ENCODE measurements around the gene ARHGEF16. TPM values are rescaled to one million over a fixed set of nuclear protein-coding genes. Genes with fewer than 3 reads are reported as not detected.

Gene ARHGEF16
- total RNA-seq, 1 experiment from 2014 or later = 17.2 TPM

GRCh38 chr1:3438661-3439180 is 15.7 kb upstream of the ARHGEF16 start:
- ChIA-PET CTCF (interaction anchor here (1.6 to 5.3 kb wide), 4 partner anchors 15 to 180 kb away, joined by 4 to 24 read pairs (median 12); no protein-coding TSS in a partner anchor), POLR2A (no interaction called here)
- no peak for ATAC-seq

DNA sequence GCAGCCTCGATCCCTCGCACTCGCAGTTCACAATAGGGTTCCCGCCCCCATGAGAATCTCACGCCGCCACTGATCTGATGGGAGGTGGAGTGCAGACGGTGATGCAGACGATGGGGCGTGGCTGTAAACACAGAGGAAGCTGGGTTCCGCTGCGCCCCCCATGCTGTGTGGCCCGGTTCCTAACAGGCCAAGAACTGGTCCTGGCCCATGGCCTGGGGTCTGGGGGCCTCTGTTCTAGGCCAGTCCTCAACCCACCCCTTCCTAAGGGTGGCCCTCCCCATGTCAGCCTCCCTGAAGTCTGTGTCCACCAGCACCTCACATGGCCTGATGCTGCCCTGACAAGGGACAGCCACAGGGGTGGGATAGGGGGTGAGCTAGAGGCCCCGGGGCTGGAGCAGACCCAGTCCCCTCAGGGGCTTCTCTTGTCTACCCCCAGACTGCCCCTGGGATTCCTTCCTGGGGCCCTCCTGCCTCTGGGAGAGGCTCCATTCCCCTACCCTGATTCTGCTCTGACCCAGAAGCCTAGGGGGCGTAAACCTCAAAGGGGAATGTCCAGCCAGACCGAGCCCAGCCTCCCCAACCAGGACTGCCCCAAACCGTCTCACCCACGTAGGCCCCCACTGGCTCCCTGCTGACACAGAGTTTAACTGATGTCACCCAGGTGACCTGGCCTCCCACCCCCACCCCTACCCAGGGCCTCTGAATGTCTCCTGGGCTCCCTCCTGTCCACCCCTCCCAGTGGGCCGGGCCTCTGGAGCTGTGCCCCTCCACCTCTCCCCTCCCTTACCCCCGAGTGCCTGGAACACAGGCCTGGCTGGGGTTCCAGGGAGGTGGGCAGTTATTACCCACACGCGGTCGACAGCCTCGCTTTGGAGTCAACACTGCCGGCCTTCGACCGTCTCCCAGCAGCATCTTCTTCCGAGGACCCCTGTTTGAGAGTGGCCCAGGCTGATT is 14.8 kb upstream of the ARHGEF16 start:
- ChIA-PET POLR2A (no interaction called here), CTCF (interaction anchor here (0.6 to 5.3 kb wide), 8 partner anchors 8 to 385 kb away, joined by 3 to 24 read pairs (median 4); no protein-coding TSS in a partner anchor)
- ATAC-seq (no peak; the same call in 1 of the 2 replicates), DNase-seq (ENCODE audit: low spot score) (no peak)
- H3K9me3 Mint-ChIP-seq = no peaks in the 10 kb centered on the region
- no peaks in the 10 kb centered on the region for H3K27me3 Mint-ChIP-seq (ENCODE audit: low read depth)
- H3K4me3 Mint-ChIP-seq = no peak overlapping the region
- no peaks in the 10 kb centered on the region for H3K36me3 Mint-ChIP-seq
- H3K4me1 Mint-ChIP-seq = no peaks in the 10 kb centered on the region
- H3K27ac Mint-ChIP-seq = no peak overlapping the region
- TF ChIP-seq FOXP1 (CRISPR knock-in tag; IDR thresholded peaks at IDR 0.05; ENCODE audit: borderline replicate concordance) = no peak
- TF ChIP-seq, protein P1, sequence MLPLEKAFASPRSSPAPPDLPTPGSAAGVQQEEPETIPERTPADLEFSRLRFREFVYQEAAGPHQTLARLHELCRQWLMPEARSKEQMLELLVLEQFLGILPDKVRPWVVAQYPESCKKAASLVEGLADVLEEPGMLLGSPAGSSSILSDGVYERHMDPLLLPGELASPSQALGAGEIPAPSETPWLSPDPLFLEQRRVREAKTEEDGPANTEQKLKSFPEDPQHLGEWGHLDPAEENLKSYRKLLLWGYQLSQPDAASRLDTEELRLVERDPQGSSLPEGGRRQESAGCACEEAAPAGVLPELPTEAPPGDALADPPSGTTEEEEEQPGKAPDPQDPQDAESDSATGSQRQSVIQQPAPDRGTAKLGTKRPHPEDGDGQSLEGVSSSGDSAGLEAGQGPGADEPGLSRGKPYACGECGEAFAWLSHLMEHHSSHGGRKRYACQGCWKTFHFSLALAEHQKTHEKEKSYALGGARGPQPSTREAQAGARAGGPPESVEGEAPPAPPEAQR (CRISPR knock-in tag; IDR thresholded peaks at IDR 0.05) = no peak
- TF ChIP-seq RORB (CRISPR knock-in tag; IDR thresholded peaks at IDR 0.05) = no peak
- TF ChIP-seq CTCF (IDR thresholded peaks at IDR 0.05) = no peak
- TF ChIP-seq GABPB1 (CRISPR knock-in tag; IDR thresholded peaks at IDR 0.05) = no peak

More at GRCh38 chr1:3438661-3439180, 15.7 kb upstream of the ARHGEF16 start:
- no peaks in the 10 kb centered on the region for H3K9me3 Mint-ChIP-seq
- no peak overlapping the region; the same call in 1 of the 2 replicates for H3K27ac Mint-ChIP-seq
- no peaks in the 10 kb centered on the region for H3K27me3 Mint-ChIP-seq (ENCODE audit: low read depth)
- no peaks in the 10 kb centered on the region for H3K4me1 Mint-ChIP-seq
- H3K36me3 Mint-ChIP-seq = no peaks in the 10 kb centered on the region
- DNase-seq (ENCODE audit: low spot score) = no peak
- no peak for TF ChIP-seq ZNF121 (CRISPR knock-in tag; IDR thresholded peaks at IDR 0.05)
- no peak for TF ChIP-seq TCF7 (CRISPR knock-in tag; IDR thresholded peaks at IDR 0.05; ENCODE audit: low read depth)
- TF ChIP-seq, protein P2, sequence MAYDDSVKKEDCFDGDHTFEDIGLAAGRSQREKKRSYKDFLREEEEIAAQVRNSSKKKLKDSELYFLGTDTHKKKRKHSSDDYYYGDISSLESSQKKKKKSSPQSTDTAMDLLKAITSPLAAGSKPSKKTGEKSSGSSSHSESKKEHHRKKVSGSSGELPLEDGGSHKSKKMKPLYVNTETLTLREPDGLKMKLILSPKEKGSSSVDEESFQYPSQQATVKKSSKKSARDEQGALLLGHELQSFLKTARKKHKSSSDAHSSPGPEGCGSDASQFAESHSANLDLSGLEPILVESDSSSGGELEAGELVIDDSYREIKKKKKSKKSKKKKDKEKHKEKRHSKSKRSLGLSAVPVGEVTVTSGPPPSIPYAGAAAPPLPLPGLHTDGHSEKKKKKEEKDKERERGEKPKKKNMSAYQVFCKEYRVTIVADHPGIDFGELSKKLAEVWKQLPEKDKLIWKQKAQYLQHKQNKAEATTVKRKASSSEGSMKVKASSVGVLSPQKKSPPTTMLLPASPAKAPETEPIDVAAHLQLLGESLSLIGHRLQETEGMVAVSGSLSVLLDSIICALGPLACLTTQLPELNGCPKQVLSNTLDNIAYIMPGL (CRISPR knock-in tag; IDR thresholded peaks at IDR 0.05) = no peak
- TF ChIP-seq USF1 (CRISPR knock-in tag; IDR thresholded peaks at IDR 0.05) = no peak
- TF ChIP-seq NR1H2 (CRISPR knock-in tag; IDR thresholded peaks at IDR 0.05) = no peak
- TF ChIP-seq ZNF138 (CRISPR knock-in tag; conservative IDR thresholded peaks at IDR 0.05) = no peak
- no peak for TF ChIP-seq ATF2 (CRISPR knock-in tag; IDR thresholded peaks at IDR 0.05; ENCODE audit: borderline replicate concordance, low read depth)
- no peak for TF ChIP-seq ZNF396 (CRISPR knock-in tag; IDR thresholded peaks at IDR 0.05; ENCODE audit: borderline replicate concordance)
- TF ChIP-seq, protein P3, sequence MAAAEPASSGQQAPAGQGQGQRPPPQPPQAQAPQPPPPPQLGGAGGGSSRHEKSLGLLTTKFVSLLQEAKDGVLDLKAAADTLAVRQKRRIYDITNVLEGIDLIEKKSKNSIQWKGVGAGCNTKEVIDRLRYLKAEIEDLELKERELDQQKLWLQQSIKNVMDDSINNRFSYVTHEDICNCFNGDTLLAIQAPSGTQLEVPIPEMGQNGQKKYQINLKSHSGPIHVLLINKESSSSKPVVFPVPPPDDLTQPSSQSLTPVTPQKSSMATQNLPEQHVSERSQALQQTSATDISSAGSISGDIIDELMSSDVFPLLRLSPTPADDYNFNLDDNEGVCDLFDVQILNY (CRISPR knock-in tag; IDR thresholded peaks at IDR 0.05) = no peak
- no peak for TF ChIP-seq MAX (CRISPR knock-in tag; IDR thresholded peaks at IDR 0.05)
- no peak for TF ChIP-seq CDX4 (CRISPR knock-in tag; IDR thresholded peaks at IDR 0.05; ENCODE audit: borderline replicate concordance)
- TF ChIP-seq, protein P4, sequence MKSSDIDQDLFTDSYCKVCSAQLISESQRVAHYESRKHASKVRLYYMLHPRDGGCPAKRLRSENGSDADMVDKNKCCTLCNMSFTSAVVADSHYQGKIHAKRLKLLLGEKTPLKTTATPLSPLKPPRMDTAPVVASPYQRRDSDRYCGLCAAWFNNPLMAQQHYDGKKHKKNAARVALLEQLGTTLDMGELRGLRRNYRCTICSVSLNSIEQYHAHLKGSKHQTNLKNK (CRISPR knock-in tag; IDR thresholded peaks at IDR 0.05) = no peak
- no peak for TF ChIP-seq FOXJ3 (CRISPR knock-in tag; IDR thresholded peaks at IDR 0.05; ENCODE audit: borderline replicate concordance)
- TF ChIP-seq MYBL2 (CRISPR knock-in tag; IDR thresholded peaks at IDR 0.05) = no peak
- TF ChIP-seq SMAD4 (CRISPR knock-in tag; IDR thresholded peaks at IDR 0.05) = no peak
- H3K4me3 Mint-ChIP-seq = no peak overlapping the region

Data from WTC11 (cell line).